Stimulated activated CD8-positive, alpha-beta memory T cell treated with anti-CD3 and anti-CD28 coated beads, Interleukin-12 subunit alpha, Interleukin-12 subunit beta, amount 100 ng/mL, for 24 hours (primary cell): ENCODE measurements around the gene PDX1.

Source experiments
- DNase-seq: peaks from one replicate; pipeline ENCODE4 v3.0.0-alpha.2; 2020; ENCODE audit errors: extremely low read depth

The PDX1 gene

DNA sequence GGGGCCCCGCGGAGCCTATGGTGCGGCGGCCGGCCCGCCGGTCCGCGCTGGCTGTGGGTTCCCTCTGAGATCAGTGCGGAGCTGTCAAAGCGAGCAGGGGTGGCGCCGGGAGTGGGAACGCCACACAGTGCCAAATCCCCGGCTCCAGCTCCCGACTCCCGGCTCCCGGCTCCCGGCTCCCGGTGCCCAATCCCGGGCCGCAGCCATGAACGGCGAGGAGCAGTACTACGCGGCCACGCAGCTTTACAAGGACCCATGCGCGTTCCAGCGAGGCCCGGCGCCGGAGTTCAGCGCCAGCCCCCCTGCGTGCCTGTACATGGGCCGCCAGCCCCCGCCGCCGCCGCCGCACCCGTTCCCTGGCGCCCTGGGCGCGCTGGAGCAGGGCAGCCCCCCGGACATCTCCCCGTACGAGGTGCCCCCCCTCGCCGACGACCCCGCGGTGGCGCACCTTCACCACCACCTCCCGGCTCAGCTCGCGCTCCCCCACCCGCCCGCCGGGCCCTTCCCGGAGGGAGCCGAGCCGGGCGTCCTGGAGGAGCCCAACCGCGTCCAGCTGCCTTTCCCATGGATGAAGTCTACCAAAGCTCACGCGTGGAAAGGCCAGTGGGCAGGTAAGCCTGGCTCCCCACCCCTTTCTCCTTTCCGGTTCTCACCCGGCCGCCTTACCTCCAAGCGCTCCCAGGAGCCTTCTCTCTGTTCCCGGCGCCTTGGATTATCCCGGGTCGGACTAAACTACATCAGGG, at the start of gene PDX1:
Gene PDX1, plus strand, starts transcription at position 67 of the 743 bp plus-strand sequence. Its CDS starts 139 bp downstream, at position 206.
- DNase-seq: no peak

DNA sequence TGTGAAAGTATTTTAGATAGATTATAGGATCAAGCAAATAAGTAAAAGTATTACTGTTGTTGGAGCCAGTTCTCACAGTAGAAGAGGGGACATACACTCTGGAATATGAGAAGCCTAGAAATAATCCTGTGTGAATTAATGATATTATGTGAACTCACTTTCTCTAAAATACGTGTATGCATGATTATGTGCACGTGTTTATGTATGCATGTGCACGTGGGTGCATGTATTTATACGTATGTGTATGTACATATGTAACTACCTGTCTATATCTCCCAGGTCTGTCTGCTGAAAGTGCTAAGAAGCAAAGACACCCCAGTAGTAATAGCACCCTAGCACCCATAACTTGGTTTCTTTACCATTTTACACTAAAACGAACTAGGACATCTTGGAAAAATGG, 41.5 kb upstream of the PDX1 start:
- DNase-seq: no peak

DNA sequence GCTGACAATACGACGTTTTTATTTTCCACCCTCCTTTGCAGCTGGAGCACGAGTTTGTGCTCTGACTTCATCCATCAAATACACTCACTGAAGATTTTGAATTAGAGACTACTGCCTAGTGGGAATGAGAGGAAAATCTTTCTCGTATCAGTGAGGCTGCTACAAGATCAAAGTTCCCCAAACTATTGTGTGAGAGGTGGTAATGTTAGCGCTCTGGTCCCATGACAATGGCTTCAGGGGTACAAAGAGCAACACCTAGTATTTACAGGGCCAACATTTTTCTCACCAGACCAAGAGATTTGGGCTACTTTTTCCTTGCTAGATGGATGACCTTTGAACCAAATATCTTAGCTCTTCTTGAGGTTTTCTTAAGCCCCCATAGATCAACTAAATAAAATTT, 30.3 kb upstream of the PDX1 start:
- no peak for DNase-seq

GRCh38 chr13:27896726-27897125, 23.1 kb upstream of the PDX1 start:
- DNase-seq: no peak

- DNase-seq: no peak
These were observed 15.1 kb upstream of the PDX1 start for GRCh38 chr13:27904719-27905118.

GRCh38 chr13:27905650-27906049, 14.2 kb upstream of the PDX1 start:
- no peak for DNase-seq

DNA sequence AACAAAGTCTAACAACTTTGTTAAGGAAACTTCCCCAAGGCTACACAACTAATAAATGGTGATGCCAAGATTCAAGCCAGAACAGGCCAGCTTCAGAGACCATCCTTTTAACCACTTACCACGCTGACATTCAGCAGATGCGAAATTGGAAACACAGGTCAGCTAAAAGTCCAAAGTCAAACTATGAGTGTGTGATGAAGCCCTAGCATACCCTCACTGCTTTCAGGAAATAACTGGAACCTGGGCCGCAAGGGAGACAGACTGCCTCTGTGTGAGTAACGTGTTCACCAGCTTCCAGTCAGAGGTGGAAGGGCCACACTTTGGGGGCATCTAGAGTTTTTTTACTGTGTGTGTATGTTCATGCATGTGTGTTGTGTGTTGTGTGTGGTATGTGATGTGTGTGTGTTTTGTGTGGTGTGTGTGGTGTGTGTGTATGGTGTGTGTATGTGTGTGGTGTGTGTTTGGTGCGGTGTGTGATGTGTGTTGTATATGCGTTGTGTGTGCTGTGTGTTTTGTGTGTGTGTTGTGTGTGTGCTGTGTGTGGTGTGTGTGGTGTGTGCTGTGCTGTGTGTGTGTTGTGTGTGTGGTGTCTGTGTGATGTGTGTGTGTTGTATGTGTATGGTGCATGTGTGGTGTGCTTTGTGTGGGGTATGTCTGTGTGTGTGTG, 12.5 kb upstream of the PDX1 start:
- no peak for DNase-seq

DNA sequence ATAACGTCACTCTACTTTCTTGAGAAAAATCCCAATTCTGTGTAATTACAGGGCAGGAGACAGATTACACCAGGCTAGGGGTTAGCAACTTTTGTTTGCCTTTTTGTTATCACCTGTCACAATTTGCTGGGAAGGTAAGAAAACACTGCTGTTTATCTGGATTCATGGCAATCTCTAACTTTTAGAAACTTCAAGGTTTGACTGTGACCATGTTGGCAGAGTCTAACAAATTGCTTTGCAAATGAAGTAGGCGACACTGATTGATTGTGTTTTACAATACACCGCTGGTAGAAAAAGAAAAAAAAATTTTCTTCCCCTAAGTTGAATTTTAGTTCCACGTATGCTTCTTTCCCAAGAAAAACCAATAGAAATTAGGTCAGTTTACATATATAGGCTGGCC, 10.4 kb upstream of the PDX1 start:
- no peak for DNase-seq

DNA sequence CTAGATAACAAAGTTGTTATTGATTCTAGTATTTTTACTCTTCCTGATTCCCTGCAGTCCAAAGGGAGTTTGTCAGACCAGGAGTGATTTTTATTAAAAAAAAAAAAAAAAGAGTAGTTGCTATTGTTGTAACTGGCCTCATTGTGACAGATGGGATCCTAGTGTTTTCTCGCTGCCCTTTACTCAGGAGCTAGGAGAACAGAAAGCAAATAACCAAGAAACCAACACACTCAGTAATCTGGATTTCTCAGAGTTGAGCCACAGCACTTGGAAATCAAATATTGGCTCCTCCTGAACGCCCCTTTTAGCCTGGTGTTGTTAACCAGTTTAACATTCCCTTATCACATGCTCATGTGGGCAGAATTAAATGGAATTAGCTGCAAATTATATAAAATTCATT, 8.3 kb upstream of the PDX1 start:
- no peak for DNase-seq

DNA sequence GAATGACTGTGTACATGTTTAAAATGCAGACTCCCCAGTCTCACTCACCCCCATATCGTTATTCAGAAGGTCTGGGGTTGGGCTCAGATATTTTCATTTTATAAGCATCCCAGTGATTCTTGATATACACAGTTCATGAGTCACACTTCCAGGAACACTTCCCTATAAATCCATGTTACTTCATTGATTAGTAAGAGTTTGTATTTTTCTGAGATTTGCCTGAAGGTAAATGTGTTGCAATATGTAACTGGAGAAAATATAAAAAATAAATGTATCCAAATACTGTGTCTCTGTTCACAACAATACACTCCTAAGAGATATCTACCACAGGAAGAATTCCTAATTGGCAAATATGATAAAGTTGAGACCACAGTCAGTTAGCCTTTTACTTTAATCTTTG, 6.6 kb upstream of the PDX1 start:
- no peak for DNase-seq

- DNase-seq: no peak
These were observed 4.2 kb upstream of the PDX1 start for GRCh38 chr13:27915301-27916207.

GRCh38 chr13:27917121-27917947, 2.5 kb upstream of the PDX1 start:
- no peak for DNase-seq

GRCh38 chr13:27918041-27918917, 1.5 kb upstream of the PDX1 start:
- DNase-seq: no peak

- DNase-seq: no peak
These were observed 712 bp upstream of the PDX1 start for GRCh38 chr13:27918918-27919658.

GRCh38 chr13:27919659-27919933, 204 bp upstream of the PDX1 start:
- DNase-seq: no peak

DNA sequence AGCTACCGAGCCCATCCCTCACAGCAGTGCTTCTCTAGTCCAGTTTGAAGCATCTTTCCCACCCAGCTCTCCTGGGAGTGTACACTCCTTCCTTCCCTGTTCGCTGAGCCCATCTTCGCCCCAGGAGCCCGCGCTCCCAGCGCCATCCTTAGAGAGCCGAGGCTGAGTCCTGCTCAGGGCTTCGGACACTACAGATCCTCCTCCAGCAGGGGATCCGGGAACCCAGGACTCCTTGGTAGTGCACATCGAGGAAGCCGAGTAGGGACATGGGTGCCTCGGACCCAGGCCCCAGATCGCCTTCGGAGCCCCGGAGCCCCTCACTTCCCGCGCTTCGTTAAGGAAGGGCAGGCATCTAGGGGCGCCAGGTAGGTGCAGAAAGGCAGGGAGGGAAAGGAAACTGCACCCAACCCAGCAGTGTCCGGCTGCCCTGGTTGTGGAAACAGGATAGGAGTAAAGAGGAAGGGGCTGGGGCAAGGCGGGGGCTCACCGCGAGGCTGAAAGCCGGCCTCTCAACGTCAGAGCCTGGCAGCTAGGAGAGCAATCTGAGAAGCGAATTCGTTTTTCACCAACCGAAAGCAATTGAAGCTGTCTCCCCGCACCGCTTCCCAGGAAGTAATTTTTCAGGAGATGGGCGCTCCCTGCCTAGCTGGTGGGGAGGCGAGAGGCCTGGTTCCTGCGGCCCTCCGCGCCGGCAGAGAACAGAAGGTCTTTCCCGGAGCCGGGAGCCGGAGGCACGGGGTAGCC, 1.0 kb downstream of the PDX1 start:
- no peak for DNase-seq

DNA sequence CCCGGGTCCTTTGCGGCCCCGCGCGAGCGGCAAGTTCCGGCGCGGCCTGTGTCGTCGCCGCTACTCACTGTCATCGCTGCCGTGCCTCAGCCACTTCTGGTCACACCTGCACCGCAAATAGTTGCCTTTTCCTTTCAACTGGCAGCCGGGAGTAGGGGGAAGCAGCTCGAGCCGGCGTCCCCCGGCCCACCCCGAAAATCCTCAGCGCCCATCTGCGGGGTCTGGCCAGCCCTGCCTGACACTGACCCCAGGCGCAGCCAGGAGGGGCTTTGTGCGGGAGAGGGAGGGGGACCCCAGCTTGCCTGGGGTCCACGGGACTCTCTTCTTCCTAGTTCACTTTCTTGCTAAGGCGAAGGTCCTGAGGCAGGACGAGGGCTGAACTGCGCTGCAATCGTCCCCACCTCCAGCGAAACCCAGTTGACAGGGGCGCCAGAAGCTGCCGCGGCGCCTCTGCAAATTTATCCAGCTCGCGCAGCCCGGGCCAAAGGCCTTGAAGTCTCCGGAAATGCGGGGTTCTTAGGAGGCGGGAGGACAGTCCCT, 1.7 kb downstream of the PDX1 start:
- DNase-seq: no peak

- no peak for DNase-seq
These were observed 2.4 kb downstream of the PDX1 start for GRCh38 chr13:27921961-27922882.
